ENCODE results near the gene NHERF2.

The NHERF2 gene

DNA sequence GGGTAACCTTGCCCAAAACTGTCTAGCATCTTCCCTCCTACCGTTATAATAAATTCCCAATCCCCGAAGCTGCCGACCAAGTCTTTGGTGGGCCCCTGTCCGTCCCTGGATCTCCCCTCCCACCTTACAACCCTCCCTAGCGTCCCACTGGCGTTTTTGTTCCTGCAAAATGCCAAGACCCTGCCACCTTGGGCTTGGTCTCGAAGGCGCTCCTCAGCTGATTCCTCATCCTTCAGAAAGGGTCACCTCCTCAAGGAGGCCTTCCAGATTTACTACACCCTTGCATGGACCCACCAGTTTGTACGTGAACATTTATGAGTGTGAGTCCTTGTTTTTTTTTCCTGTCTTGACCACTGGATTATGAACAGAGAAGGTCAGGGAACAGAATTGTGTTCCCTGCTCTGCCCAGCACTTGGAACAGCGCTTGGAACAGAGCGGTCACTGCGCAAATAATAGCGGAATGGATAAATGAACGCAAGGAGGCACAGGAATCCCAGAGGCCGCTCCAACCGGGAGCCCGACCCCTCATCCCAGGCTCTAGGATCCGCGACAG lies 43.6 kb upstream of the NHERF2 start:
- TF ChIP-seq Cebpa-rat (IDR thresholded peaks at IDR 0.05): no peak
- H4K20me1 ChIP-seq: peaks cover 62% of the 10 kb centered on the region
- H3K4me2 ChIP-seq: peak overlapping the region; percentile 96
- H3K9ac ChIP-seq: peak overlapping the region; percentile 92
- no peaks in the 10 kb centered on the region for H3K9me3 ChIP-seq
- peaks cover 65% of the 10 kb centered on the region for H3K27me3 ChIP-seq
- no peak overlapping the region for H3K27ac ChIP-seq
- H3K4me3 ChIP-seq: peak overlapping the region; percentile 88
- H3K4me1 ChIP-seq: peaks cover 42% of the 10 kb centered on the region
- H3K36me3 ChIP-seq: peaks cover 38% of the 10 kb centered on the region

DNA sequence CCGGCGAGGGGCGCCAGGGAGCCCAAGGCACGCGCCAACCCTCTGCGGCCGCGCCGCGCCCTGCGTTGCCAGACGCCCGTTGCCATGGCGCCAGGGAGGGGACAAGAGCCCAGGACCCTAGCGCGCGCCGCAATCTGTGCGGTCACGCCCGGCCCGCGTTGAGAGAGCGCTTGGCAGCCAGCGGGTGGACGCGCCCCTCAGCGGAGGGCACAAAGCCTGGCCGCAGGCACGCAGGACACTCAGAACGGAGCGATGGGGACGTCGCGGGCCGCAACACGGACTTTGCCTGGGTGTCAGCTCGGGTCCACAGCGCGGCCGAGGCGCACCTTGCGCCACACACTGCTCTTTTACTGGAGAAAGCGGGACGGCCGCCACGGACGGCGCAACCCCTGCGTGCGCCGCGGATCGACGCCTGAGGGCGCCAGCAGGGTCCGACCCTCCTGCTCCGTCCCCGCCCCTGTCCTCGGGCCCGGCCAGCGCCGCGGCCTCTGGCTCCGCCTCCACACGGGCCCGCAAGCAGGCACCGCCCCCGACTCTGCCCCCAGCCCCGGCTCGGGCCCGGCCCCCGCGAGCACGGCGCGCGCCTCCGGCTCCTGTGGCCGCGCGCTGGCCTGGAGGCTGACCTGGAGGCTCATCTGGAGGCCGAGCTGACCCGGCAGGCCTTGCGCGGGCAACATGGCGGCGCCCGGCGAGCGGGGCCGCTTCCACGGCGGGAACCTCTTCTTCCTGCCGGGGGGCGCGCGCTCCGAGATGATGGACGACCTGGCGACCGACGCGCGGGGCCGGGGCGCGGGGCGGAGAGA lies 43.0 kb upstream of the NHERF2 start, which contains the start of gene GFER:
GFER (plus strand) TSS at position 650 of the 803 bp plus-strand sequence; CDS start at position 676, 26 bp downstream.
- peaks cover 32% of the 10 kb centered on the region for H3K36me3 ChIP-seq
- peaks cover 58% of the 10 kb centered on the region for H4K20me1 ChIP-seq
- H3K9ac ChIP-seq: peak within 1 kb of the TSS; percentile 92
- H3K27ac ChIP-seq: peak within 1 kb of the TSS; percentile 84
- peak within 1 kb of the TSS; percentile 88 for H3K4me3 ChIP-seq
- H3K9me3 ChIP-seq: no peaks in the 10 kb centered on the region
- peaks cover 42% of the 10 kb centered on the region for H3K4me1 ChIP-seq
- H3K4me2 ChIP-seq: peak within 1 kb of the TSS; percentile 96
- peaks cover 65% of the 10 kb centered on the region for H3K27me3 ChIP-seq
- TF ChIP-seq Cebpa-rat (IDR thresholded peaks at IDR 0.05): no peak

DNA sequence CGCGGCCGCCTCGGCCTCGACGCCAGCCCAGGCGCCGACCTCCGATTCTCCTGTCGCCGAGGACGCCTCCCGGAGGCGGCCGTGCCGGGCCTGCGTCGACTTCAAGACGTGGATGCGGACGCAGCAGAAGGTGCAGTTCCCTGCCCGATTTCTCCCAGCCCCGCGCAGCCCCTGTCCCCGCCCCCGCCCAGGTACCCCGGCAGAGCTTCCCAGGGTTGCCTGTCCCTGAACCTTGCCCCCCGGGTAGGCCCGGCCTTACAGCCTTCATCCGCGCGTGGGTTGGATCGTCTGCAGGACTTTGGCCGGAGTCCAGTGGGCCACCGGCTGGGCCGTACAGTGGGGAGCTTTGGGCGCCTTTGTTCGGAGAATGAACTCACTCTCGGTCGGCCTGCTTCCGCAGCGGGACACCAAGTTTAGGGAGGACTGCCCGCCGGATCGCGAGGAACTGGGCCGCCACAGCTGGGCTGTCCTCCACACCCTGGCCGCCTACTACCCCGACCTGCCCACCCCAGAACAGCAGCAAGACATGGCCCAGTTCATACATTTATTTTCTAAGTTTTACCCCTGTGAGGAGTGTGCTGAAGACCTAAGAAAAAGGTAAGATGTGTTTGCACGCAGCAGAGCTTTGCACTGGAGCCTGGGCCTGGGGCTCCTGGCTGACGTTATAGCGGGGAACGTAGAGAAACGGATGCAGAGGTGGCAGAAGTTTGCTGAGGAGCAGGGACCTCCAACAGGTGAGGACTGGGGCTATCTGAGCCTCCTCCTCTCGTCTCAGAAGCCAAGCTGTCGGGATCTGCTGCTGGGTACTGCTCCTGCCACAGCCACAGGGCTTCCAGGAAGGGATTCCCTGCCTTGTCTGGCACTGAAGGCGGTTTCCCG lies 42.1 kb upstream of the NHERF2 start:
- Histone ChIP-seq H3K4me1 (peaks cover 38% of the 10 kb centered on the region), H3K27ac (peak overlapping the region; percentile 84), H3K9me3 (no peaks in the 10 kb centered on the region), H3K36me3 (peaks cover 23% of the 10 kb centered on the region), H4K20me1 (peaks cover 57% of the 10 kb centered on the region), H3K4me3 (peak overlapping the region; percentile 88), H3K4me2 (peak overlapping the region; percentile 96), H3K27me3 (peaks cover 65% of the 10 kb centered on the region), H3K9ac (peak overlapping the region; percentile 92)
- TF ChIP-seq Cebpa-rat (IDR thresholded peaks at IDR 0.05): no peak

DNA sequence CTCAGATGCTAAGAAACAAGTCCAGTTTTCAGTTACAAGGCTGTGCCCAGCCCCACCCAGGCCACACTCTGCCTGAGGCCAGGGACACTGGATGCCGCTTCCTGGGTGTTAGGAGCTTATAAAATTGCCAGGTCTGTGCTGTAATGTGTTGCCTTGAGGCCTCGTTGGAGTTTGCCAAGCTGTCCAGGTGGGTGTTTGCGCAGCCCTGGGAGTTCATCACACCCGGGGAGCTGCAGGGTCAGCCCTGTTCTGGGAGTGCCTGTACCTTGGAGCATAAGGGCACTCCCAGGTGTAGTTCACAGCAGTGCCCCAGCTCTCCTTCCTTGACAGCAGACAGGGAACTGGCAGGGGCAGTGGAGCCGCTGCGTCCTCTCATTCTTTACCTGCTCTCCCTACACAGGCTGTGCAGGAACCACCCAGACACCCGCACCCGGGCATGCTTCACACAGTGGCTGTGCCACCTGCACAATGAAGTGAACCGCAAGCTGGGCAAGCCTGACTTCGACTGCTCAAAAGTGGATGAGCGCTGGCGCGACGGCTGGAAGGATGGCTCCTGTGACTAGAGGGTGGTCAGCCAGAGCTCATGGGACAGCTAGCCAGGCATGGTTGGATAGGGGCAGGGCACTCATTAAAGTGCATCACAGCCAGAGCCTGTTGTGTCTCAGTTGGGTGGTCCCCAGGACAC lies 41.1 kb upstream of the NHERF2 start:
- Histone ChIP-seq H3K36me3 (peaks cover 22% of the 10 kb centered on the region), H3K9me3 (no peaks in the 10 kb centered on the region), H3K27ac (no peak overlapping the region), H3K27me3 (peaks cover 65% of the 10 kb centered on the region), H3K9ac (peak overlapping the region; percentile 92), H3K4me3 (peak overlapping the region; percentile 88), H3K4me1 (peaks cover 33% of the 10 kb centered on the region), H4K20me1 (peaks cover 48% of the 10 kb centered on the region), H3K4me2 (peak overlapping the region; percentile 96)
- no peak for TF ChIP-seq Cebpa-rat (IDR thresholded peaks at IDR 0.05)

DNA sequence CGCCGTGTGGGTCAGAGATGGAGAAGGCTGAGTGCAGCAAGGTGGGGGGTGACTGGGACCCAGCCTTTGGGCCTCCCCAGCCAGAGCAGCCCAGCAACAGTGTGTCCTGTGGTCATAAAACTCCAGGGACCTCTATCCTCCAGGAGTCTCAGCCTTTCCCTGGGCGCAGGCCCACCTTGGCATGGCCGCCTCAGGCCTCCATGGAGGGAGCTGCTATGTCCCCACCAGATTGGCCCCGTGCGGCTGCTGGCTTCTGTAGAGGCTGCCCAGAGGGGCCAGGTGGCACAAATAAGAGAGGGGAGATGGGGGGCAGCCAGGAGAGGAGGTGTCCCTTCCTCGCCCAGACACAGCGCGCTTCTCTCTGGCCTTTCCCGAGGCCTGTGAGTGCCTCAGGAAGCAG lies 39.5 kb upstream of the NHERF2 start:
- H3K4me1 ChIP-seq: peaks cover 42% of the 10 kb centered on the region
- H3K27ac ChIP-seq: no peak overlapping the region
- no peak overlapping the region for H3K4me2 ChIP-seq
- no peaks in the 10 kb centered on the region for H3K9me3 ChIP-seq
- H3K9ac ChIP-seq: no peak overlapping the region
- H3K4me3 ChIP-seq: no peak overlapping the region
- peaks cover 63% of the 10 kb centered on the region for H3K27me3 ChIP-seq
- H3K36me3 ChIP-seq: peaks cover 22% of the 10 kb centered on the region
- no peak for TF ChIP-seq Cebpa-rat (IDR thresholded peaks at IDR 0.05)
- peaks cover 37% of the 10 kb centered on the region for H4K20me1 ChIP-seq

DNA sequence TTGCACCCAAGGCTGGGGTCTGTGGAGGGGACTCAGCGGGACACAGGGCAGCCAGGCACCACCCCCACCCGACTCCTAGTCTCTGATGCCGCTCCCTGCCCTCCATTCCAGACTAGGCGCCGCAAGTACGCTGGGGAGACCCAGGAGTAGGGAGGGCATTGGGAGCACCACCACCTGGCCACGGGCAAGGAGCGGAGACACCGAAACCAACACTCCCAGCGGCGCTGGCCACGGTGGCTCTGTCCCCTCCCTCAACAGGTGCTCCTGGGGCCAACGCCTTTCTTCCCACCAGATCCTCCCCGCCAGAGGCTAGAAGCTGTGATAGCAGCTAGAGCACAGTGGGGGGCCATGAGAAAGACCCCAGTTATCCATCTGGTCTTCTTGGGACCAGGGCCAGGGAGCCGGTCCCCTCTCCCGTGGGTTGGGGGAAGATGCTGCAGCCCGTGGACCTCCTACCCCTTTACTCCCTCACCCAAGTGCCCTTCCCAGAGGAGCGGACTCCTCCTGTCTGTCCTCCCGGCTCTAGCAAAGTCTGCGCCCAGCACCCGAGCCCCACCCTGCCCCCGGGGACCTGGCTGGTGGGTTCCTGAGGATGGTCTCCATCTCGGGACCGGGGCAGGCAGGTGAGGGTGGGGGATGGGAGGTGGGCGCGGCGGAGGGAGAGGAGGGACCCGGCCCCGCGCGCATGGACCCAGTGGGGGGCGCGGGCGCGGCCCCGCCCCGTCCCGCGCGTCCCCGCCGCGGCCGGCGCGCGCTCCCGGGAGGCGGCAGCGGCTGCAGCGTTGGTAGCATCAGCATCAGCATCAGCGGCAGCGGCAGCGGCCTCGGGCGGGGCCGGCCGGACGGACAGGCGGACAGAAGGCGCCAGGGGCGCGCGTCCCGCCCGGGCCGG lies 37.2 kb upstream of the NHERF2 start, which contains the start of gene SYNGR3:
SYNGR3 (plus strand) TSS at position 762 of the 892 bp plus-strand sequence. CDS start 133 bp downstream, outside the sequence.
- Histone ChIP-seq H3K9me3 (no peaks in the 10 kb centered on the region), H3K4me1 (peaks cover 57% of the 10 kb centered on the region), H3K27me3 (peaks cover 52% of the 10 kb centered on the region), H4K20me1 (peaks cover 32% of the 10 kb centered on the region), H3K9ac (no peak within 1 kb of the TSS), H3K27ac (no peak within 1 kb of the TSS), H3K4me3 (peak within 1 kb of the TSS; percentile 42; the same call in 1 of the 2 replicates), H3K36me3 (peaks cover 22% of the 10 kb centered on the region), H3K4me2 (peak within 1 kb of the TSS; percentile 75)
- no peak for TF ChIP-seq Cebpa-rat (IDR thresholded peaks at IDR 0.05)

DNA sequence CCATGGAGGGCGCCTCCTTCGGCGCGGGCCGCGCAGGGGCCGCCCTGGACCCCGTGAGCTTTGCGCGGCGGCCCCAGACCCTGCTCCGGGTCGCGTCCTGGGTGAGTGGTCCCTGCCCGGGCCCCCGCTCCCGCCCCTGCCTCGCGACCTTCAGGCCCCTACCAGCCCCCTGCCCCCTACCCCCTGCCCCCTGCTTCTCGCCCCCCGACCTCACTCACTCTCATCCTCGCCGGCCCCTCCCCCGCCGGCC lies 36.7 kb upstream of the NHERF2 start:
- H3K27ac ChIP-seq: no peak overlapping the region
- peak overlapping the region; percentile 75; the same call in 1 of the 2 replicates for H3K4me2 ChIP-seq
- H3K9me3 ChIP-seq: no peaks in the 10 kb centered on the region
- H3K9ac ChIP-seq: no peak overlapping the region
- peaks cover 53% of the 10 kb centered on the region for H3K4me1 ChIP-seq
- no peak for TF ChIP-seq Cebpa-rat (IDR thresholded peaks at IDR 0.05)
- H3K4me3 ChIP-seq: peak overlapping the region; percentile 42; the same call in 1 of the 2 replicates
- H3K27me3 ChIP-seq: peaks cover 52% of the 10 kb centered on the region
- H4K20me1 ChIP-seq: peaks cover 29% of the 10 kb centered on the region
- peaks cover 22% of the 10 kb centered on the region for H3K36me3 ChIP-seq

DNA sequence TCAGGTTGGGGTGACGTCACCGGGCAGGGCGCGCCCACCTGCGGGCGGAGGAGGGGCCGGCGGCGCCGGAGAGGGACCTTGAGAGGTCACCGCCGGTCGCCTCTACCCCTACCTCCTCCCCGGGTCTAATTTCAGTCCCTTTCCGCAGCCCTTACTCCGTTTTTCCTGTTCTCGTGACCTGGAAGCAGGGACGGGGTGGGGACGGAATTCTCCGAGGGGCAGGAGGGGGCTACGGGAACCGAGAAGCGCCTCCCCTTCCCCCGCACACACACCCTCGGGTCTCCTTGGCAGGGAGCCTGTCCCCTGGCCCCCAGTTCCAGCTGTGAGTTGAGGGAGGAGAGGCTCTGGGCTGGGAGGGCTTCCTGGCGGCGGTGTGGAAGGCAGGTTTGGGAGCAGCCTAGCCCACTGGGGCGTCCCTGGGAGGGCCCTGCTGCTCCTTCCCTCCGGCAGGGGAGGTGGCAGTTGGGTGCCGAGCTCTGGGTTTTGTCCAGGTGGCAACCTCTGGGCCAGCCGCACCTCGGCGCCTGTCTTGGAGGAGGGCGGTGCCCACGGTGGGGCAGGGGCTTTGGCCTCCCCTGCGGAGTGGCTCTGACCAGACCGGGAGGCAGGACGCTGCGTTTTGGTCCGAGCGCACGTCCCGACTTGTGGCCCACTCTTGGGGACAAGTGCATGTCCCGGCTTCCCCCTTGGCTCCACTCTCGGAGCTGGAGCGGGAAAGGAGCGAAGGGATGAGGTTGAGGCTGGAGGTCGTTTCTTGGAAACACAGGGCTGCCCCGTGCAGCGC lies 36.2 kb upstream of the NHERF2 start:
- peaks cover 23% of the 10 kb centered on the region for H3K36me3 ChIP-seq
- H3K27ac ChIP-seq: no peak overlapping the region
- H3K27me3 ChIP-seq: peaks cover 52% of the 10 kb centered on the region
- no peaks in the 10 kb centered on the region for H3K9me3 ChIP-seq
- peaks cover 23% of the 10 kb centered on the region for H4K20me1 ChIP-seq
- peak overlapping the region; percentile 75 for H3K4me2 ChIP-seq
- peak overlapping the region; percentile 42; the same call in 1 of the 2 replicates for H3K4me3 ChIP-seq
- TF ChIP-seq Cebpa-rat (IDR thresholded peaks at IDR 0.05): no peak
- H3K9ac ChIP-seq: no peak overlapping the region
- H3K4me1 ChIP-seq: peaks cover 47% of the 10 kb centered on the region

Data from BLaER1 (cell line).